Left kidney (tissue), 8 donors: ENCODE data around the gene OR6Q1. TPM values are rescaled to one million over a fixed set of nuclear protein-coding genes. Genes with fewer than 3 reads are reported as not detected.
"Not testable (repeated sequence)": the region's sequence is repeated elsewhere in the genome, so short reads cannot be mapped to it uniquely, and the experiment has no call there.

ENCODE experiments used
- DNase-seq: peaks from one replicate; pipeline ENCODE4 v3.0.0-alpha.2; 2013
- long read RNA-seq, 8 donors: transcript quantifications; one replicate each; lab custom pipeline, GENCODE V29; 2026
- polyA plus RNA-seq: library from polyadenylated mRNA; unstranded; fragments of 120-200 nt; gene quantifications from one replicate; pipeline ENCODE4 v1.2.1, GENCODE V29; 2013; ENCODE audit not compliant: insufficient read length

OR6Q1 gene, protein sequence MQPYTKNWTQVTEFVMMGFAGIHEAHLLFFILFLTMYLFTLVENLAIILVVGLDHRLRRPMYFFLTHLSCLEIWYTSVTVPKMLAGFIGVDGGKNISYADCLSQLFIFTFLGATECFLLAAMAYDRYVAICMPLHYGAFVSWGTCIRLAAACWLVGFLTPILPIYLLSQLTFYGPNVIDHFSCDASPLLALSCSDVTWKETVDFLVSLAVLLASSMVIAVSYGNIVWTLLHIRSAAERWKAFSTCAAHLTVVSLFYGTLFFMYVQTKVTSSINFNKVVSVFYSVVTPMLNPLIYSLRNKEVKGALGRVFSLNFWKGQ
- not detected for polyA plus RNA-seq
- long read RNA-seq, donor 1, result 0 reads
- long read RNA-seq, donor 2, result 0 reads
- long read RNA-seq, donor 3, result 0 reads
- long read RNA-seq, donor 4, result 0 reads
- long read RNA-seq, donor 5, result 0 reads
- long read RNA-seq, donor 6, result 0 reads
- long read RNA-seq, donor 7, result 0 reads
- long read RNA-seq, donor 8, result 0 reads

DNA sequence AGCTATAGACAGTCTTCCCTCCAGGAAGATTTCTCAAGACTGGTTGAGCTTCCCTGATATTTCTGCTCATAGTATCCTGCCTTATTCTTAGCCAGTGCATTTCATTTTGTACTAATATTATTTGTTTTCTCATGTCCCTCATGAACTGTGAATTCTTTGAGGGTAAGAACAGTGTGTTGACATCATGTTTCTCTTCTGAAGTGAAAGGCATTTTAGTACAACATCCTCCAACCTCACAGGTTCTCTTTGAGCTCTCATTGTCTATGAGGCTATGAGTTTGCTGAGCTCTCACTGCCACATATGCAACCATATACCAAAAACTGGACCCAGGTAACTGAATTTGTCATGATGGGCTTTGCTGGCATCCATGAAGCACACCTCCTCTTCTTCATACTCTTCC, at the start of gene OR6Q1:
OR6Q1 (plus strand) TSS at position 301 of the 400 bp plus-strand sequence; CDS start at position 301, 0 bp downstream.
- no peak for DNase-seq

DNA sequence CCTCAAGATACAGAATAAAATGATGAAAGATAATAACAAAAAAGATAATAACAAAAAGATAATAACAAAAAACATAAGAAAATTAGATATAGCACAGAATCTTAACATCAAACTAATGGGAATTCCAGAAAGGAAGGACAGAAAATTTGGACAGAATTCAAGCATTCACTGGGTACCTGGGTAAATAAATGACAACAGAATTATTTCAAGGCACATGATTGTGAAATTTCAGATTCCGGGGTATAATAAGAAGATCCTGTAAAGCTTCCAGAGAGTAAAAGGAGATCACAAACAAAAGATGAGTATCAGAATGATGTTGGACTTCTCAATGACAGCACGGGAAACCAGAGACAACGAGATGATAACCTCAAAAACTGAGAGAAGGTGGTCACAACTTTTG, 49.2 kb upstream of the OR6Q1 start:
- DNase-seq, result no peak

DNA sequence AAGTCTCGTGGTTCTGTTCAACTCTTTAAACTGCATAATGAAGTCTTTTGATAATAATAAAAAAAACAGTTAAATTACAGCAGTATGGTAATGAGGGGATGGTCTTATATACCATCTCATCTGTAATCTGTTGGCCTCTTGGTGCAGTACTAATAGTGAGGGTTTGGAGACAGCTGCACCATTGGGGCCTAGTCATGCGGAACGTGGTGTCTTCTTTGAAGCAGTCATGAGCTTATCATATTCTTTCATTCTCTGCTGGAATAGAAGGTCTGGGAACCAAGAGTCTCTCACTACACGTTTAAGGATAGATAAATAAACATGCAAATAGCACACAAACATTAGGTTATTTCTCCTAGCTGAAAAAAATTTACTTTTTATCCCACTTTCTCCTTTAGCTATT, 48.0 kb upstream of the OR6Q1 start:
- DNase-seq, result no peak

DNA sequence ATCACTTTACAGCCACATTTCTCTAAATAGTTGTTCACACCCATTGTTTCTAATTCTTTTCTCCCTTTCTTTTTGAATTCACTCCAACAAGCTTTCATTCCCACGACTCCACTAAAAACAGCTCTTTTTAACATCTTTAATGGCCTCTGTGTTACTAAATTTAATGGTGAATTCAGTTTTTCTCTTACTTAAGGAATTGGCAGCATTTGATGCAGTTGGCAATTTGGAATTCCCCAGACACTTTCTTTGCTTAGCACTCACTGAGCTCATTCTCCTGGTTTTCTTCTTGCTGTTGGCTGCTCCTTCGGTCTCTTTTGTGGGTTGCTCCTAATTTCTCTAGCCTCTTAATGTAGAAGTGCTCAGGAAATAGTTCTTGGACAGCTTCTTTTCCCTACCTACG, 47.6 kb upstream of the OR6Q1 start:
- no peak for DNase-seq

DNA sequence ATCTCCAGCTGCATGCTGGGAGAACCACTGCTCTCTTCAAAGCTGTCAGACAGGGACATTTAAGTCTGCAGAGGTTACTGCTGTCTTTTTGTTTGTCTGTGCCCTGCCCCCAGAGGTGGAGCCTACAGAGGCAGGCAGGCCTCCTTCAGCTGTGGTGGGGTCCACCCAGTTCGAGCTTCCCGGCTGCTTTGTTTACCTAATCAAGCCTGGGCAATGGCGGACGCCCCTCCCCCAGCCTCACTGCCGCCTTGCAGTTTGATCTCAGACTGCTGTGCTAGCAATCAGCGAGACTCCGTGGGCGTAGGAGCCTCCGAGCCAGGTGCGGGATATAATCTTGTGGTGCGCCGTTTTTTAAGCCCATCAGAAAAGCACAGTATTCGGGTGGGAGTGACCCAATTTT, 31.2 kb upstream of the OR6Q1 start:
- not testable (repeated sequence) for DNase-seq

DNA sequence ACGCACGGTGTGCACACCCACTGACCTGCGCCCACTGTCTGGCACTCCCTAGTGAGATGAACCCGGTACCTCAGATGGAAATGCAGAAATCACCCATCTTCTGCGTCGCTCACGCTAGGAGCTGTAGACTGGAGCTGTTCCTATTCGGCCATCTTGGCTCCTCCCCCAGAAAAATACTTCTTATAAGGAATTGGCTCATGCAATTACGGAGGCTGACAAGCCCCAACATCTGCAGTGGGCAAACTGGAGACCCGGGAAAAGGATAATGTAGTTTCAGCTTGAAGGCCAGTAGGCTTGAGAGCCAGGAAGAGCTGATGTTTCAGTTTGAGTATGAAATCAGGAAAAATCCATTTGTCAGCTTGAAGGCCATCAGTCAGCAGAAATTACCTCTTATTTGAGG, 30.7 kb upstream of the OR6Q1 start:
- DNase-seq, result not testable (repeated sequence)

DNA sequence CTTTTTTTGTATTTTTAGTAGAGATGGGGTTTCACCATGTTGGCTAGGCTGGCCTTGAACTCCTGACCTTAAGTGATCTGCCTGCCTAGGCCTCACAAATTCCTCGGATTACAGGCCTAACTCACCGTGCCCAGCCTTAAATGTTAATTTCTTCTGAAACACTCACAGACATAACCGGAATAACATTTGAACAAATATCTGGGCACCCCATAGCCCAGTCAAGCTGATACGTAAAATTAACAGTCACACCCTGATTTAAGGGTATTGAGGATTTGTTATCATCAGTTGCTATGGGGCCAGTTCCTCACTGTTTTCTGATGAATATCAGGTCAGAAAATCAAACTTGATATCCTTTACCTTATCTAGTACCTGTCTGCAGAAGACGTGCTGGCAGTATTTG, 30.1 kb upstream of the OR6Q1 start:
- no peak for DNase-seq

DNA sequence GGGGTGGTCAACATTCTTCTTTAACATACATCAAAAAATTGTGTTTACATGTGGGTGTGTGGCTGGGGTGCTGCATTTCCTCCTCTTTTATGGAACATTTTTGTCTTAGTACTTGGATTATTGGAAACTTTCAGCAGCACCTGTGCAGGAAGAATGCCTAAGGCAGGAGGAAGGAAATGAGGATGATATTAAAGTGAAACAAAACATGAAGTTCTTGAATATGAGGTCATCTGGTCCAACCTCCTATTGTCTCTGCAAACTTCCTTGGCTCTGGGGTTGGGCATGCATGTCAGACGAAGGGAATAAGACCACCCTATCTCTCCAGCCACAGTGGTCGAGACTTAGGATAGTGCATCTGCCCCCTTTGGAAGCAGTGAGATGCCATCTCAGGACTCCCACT, 27.7 kb upstream of the OR6Q1 start:
- DNase-seq, result no peak

DNA sequence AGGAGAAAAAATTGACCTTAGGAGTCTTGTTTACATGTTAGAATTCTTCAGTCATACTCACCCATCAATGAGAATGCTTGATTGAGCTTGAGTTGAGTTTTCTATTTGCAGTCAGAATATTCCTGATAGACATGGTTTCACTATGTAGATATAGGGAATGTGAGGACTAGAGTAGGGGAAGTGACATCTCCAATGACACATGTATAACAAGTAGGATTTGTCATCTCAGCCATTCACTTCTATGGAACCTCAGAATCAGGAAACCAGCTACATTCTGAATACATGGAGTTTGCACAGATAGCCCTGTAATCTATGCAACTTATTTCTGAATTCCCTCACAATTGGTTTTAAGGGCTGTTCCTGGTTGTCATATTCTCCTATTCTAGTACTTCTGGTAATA, 27.2 kb upstream of the OR6Q1 start:
- no peak for DNase-seq

DNA sequence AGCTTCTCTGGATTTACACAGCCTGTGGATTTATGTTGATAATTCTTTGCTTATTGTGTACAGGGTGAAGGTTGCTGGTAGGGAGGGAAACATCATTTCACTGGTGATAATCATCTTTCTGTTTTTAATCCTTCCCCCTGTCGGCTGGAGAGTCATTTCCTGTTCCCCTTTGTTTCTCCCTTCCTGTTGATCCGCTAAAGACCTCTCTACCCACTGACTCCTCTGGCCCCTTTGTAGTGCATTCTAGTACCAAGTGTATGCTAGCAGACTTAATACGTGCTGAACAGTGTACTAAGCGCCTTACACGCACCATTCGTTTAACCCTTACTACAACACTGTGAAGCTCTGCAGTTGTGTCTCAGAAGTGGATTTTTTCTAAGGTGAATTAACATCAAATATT, 26.1 kb upstream of the OR6Q1 start:
- DNase-seq, result no peak

DNA sequence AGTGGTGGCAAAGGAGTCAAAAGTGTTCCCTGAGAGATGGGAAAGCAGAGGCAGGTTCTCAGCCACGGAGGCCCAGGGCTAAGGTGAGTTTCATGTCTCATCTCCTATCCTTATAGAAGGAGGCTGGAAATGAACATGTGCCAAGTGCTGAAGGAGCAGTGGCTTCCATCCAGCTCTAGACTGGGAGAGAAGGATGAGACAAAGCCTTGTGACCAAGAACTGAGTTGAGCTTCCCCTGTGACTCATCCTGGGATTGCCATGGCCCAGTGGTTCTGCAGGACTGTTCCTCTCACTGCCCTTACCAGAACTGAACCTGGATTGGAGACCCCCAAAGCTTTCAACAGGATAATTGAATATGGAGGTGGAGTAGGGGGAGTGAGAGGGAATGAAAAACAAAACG, 23.8 kb upstream of the OR6Q1 start:
- DNase-seq, result no peak

DNA sequence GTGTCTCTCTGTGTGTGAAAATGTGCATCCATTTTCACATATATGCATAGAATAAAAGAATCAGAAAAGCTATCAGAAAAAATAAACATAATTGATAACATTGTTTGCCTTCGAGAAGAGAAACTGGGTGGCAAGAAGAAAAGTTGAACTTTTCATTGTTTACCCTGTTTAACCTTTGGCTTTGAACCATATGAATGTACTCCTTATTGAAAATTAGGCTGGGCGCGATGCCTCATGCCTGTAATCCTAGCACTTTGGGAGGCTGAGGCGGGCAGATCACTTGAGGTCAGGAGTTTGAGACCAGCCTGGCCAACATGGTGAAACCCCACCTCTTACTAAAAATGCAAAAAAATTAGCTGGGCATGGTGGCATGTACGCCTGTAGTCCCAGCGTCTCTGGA, 19.0 kb upstream of the OR6Q1 start:
- no peak for DNase-seq

DNA sequence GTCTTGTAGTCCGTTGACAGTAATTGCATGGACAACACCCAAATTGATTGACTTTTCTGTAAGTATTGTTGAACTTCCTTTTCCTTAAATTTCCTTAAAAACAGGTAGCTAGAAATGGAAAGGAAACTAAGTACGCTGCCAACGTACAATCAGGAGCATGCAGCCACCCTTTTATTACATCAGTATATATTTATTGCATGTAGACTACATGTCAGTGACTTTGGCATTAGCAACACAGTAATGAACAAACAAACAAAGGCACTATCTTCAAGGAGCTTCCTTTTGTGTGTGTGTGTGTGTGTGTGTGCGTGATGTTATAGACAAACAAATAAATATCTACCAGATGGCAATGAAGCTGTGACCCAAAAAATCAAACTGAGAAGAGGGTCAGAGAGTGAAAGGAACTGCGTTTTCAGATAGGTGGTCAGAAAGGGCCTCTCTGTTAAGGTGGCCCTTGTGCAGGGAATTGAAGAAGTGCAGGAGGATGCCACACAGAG, 7.3 kb upstream of the OR6Q1 start, which contains the start of gene OR9Q1:
OR9Q1 (plus strand) TSS at position 447 of the 497 bp plus-strand sequence. CDS start 155,564 bp downstream, outside the sequence.
- no peak for DNase-seq

DNA sequence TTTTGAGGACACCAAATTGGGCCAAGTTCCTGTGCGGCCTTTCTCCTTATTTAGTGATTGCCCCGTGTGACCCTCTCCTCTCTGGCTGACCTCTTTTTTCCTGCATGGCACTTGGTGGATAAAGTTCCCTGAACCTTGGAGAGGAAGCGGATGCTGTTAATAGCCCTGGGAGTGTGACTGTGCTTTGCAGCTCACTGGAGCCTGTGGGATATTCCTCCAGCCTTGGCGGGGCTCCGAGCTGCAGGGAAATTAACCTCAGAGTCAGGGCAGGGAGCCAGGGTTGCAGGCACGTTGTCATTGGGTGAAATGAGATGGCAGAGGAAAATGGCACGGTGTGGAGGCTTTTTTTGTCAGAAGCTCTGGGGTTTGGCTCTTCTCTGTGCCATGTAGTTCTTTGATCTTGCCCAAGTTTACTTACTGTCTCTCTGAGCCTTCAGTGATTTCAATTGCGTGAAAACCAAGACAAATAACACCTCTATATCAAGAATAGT, 6.1 kb upstream of the OR6Q1 start:
- DNase-seq, result peak; percentile 31

DNA sequence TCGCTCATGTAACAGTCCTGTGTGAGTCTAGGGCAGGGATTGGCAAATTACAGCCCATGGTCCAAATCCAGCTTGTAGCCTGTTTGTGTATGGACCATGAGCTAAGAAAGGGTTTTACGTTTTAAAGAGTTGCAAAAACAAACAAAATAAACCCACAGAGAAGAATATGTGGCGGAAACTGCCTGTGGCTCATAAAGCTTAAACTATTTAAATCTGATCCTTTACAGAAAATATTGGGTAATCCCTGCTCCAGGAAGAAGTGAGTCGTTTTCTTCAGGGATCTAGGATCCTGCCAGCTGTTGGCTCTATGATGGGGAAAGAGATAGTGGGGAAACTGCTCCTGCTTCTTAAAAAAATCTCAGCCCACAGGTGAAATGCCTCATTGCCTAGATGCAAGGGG, 3.4 kb upstream of the OR6Q1 start:
- DNase-seq, result no peak

DNA sequence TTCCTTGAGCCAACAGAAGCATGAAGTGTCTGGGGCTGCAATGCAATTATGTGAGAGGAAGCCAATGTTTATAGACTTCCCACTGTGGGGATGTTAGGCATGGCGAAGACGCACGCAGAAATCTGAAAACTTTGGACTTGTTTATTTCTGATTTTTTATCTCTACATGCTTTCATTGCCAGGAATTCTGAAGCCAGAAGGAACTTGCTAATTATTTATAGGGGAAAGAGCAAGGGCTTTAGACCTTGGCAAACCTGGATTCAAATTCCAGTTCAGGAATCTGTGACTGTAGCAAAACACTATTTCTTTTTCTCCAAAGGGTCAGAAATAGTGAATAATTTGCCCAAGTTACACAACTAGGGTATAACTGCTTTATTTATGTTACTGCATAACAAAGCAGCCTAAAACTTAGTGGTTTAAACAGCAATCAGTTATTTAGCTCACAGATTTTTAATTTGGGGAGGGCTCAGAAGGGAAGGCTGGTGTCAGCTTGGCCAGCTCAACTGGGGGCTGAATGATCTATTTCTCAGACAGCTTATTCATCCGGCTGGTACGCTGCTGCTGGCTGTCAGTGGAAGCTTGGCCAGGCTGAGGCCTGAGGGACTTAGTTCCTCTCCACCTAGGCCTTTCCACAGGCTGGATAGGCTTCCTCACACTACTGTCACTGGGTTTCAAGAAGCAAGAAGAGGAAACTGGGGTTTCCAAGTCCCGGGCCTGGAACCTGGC, 1.9 kb upstream of the OR6Q1 start:
- DNase-seq, result no peak

DNA sequence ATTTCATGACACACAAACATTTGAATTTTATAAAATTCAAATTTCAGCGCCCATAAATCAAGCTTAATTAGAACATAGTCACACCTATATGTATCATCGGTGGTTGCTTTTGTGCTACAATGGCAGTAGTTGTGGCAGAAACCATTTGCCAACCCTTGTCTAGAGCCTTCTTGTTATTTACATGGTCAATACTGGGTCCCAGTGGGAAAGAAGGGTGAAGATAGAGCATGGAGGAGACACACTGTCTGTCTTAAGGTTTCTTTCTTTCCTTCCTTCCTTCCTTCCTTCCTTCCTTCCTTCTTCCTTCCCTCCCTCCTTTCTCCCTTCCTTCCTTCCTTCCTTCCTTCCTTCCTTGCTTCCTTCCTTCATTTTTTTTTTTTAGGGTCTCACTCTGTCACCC, 3.7 kb downstream of the OR6Q1 start:
- no peak for DNase-seq

DNA sequence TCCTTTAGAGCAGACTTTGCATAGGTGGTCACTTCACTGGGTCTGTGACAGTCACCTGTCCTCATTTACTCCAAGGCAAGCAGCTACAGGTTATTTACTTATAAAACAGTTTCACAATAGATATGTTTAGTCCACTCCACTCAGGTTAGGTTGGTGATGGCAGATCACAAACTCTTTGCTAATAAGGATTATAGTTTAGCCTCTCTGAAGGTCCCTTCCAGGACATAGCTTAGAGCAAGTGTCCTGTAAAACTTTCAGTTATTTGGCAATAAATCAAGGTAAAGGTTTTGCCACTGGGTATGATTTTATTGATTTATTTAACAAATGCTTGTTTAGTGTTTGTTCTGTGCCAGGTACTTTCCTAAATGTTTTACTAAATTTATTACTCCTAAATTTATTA, 8.8 kb downstream of the OR6Q1 start:
- no peak for DNase-seq

DNA sequence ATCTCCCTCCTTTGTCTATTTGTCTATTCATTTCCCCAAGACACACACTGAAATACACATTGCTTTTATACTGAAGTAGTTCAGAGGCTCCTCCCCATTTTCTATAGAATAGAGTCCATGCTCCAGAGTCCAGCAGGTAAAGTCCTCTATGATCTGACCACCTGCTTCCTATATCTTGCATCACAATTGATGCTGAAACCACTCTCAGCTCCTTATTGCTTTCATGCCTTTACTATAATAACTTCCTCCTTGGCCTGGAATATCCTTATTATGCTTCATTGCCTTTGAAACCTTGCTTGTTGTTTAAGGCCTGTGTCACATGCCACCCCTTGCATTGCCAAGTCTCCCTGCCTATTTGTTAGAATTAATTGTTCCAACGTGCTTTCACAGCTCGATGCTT, 12.6 kb downstream of the OR6Q1 start:
- no peak for DNase-seq

DNA sequence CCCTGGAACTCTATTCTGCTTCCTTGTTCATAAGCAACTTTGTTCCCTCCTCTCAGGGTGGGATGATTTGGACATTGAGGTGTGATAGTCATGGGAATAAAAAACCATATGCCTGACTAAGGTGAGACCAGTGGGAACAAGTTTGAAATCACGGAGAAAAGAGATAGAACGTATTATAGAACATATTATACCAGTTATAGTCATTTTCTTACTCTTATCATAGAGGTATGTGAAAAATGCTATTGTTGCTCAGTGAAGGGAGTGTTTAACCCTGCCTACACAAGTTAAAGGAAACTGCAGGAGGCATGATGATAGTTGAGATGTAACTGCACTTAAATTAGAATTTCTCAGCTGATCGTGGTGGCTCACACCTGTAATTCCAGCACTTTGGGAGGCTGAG, 15.5 kb downstream of the OR6Q1 start:
- no peak for DNase-seq

DNA sequence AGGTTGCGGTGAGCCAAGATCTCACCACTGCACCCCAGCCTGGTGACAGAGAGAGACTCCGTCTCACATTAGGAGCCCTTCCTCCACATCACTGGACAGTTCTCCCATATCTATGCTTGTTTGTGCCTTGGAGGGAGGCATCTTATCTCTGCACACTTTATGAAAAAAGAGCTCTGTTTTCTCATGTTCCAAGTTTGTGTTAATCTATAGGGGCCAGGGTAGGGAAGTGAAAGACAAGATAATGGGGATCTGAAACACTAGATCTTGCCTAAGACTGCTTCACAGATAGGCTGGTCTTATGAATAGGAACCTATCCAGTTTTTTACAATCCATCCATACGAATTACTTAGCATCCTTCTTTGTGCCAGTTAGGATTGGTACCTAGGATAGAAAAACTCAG, 17.1 kb downstream of the OR6Q1 start:
- no peak for DNase-seq

DNA sequence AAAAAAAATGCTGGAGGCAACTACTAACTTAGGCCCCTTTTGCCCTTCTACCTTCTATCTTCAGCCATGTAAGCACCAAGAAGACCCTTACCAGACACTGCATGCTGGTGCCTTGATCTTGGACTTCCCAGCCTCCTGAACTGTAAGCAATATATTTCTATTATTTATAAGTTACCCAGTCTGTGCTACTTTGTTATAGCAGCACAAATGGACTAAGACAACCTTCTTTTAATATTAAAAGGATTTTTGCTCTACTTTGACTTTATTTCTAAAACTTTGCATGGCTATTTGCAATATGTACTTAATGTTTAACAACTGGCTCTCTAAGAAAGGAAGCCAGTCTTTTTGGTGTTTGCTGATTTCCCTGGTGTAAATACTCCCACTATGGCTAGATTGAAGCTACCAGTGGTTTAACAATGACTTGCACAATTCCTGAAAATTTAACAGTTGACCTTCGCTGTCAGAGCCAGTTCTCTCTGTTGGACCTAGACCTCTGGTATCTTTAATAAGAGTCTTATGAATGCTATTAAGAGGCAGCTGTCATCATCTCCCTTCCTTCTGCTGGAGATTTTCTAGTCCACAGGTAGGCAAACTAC, 25.2 kb downstream of the OR6Q1 start:
- DNase-seq, result no peak

DNA sequence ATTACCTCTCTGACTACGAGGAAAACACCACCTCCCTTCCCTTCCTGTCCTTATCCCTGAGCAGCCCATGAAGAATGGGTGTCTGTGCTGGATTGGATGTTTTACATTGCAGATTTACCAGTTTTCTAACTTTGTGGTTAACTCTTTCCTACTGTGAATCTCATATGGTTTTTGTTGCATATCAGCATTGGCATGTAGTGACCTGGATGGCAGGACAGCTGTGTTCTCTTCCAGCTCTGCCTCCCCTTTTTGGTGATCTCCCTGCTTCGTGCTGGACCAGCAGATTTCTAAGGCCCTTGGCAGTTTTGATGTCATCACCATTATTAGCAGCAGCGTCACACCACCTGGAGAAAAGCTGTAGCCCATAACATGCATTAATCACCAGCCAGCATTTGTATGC, 26.7 kb downstream of the OR6Q1 start:
- DNase-seq, result no peak
